ENCODE measurements around the gene LIME1. TPM values are rescaled to one million over a fixed set of nuclear protein-coding genes. Genes with fewer than 3 reads are reported as not detected.

LIME1 gene
- total and polyA plus RNA-seq, 2 of the 8 experiments (the other 6 are each of a cell fraction or from before 2014, with no cell fraction given) = 4.5 to 5.9 TPM

GRCh38 chr20:63714858-63715257 is 21.6 kb upstream of the LIME1 start (continued):
- no peak for TF ChIP-seq RXRA (IDR thresholded peaks at IDR 0.05; ENCODE audit: insufficient read depth, low read depth, low read length)
- TF ChIP-seq SAP30 (IDR thresholded peaks at IDR 0.05; ENCODE audit: insufficient read depth, insufficient replicate concordance, low read length) = no peak
- TF ChIP-seq TAF1 (IDR thresholded peaks at IDR 0.05; ENCODE audit: low read depth, low read length) = no peak
- TF ChIP-seq JUN (IDR thresholded peaks at IDR 0.05; ENCODE audit: low read depth, low read length) = no peak
- no peak for TF ChIP-seq YY1 (IDR thresholded peaks at IDR 0.05; ENCODE audit: low read depth, low read length)
- TF ChIP-seq ASH2L (IDR thresholded peaks at IDR 0.05; ENCODE audit: low read length) = no peak
- TF ChIP-seq SIRT6 (IDR thresholded peaks at IDR 0.05; ENCODE audit: low read length) = no peak
- no peak for TF ChIP-seq ATF2 (IDR thresholded peaks at IDR 0.05; ENCODE audit: low read length)
- no peak for TF ChIP-seq CHD7 (IDR thresholded peaks at IDR 0.05; ENCODE audit: insufficient replicate concordance, low read length)
